K562 (cell line): ENCODE measurements around the gene COG4. TPM values are rescaled to one million over a fixed set of nuclear protein-coding genes. Genes with fewer than 3 reads are reported as not detected.
A peak's percentile ranks its signal among the peaks of the same experiment; 100 is the strongest.

ENCODE experiments used
- BRD9 ChIP-seq: fragments of 450-650 bp; IDR thresholded peaks from 2 replicates; pipeline ENCODE4 v1.6.1; 2018; ENCODE audit warnings: low read depth; ENCODE audit not compliant: partially characterized antibody
- FOXM1 ChIP-seq, 2 experiments: fragments of 450-650 bp in 1 of 2; sonication (generic) in 1 of 2; formaldehyde crosslinking in 1 of 2; IDR thresholded peaks; 2 replicates each; pipeline versions ENCODE4 v1.6.1 to v1.9.0; 2017 to 2022; ENCODE audit warnings: low read depth in 2 of 2, mild to moderate bottlenecking in 2 of 2, missing genetic modification reagents in 1 of 2, moderate library complexity in 1 of 2
- HNRNPLL ChIP-seq: fragments of 200-400 bp; formaldehyde crosslinking; IDR thresholded peaks from 2 replicates; pipeline ENCODE4 v1.6.1; 2017; ENCODE audit warnings: low read length, low read depth, mild to moderate bottlenecking; ENCODE audit not compliant: poor library complexity, severe bottlenecking
- KAT2B ChIP-seq: IDR thresholded peaks from one replicate; pipeline ENCODE4 v1.6.1; 2012; ENCODE audit warnings: low read depth, mild to moderate bottlenecking, control low read depth, inconsistent platforms, low read length, moderate library complexity
- NCOA6 ChIP-seq: fragments of 450-650 bp; IDR thresholded peaks from 2 replicates; pipeline ENCODE4 v1.6.1; 2017; ENCODE audit warnings: mild to moderate bottlenecking
- NONO ChIP-seq, 2 experiments: fragments of 200-400 bp in 1 of 2; fragments of 450-650 bp in 1 of 2; formaldehyde crosslinking in 1 of 2; IDR thresholded peaks; 2 replicates each; pipeline ENCODE4 v1.6.1; 2017; ENCODE audit warnings: low read depth in 2 of 2, mild to moderate bottlenecking in 2 of 2, moderate library complexity in 2 of 2, low read length in 1 of 2
- PPARD ChIP-seq: fragments of 250-450 bp; sonication (Bioruptor Pico); IDR thresholded peaks from 2 replicates; pipeline ENCODE4 v1.8.0; 2022; ENCODE audit warnings: inconsistent platforms, mild to moderate bottlenecking, moderate library complexity
- RAD51 ChIP-seq: fragments of 450-650 bp; IDR thresholded peaks from 2 replicates; pipeline ENCODE4 v1.7.1; 2016; ENCODE audit warnings: low read depth, mild to moderate bottlenecking, borderline replicate concordance
- TCFL5 ChIP-seq: fragments of 250-450 bp; sonication (Bioruptor Pico); conservative IDR thresholded peaks from 2 replicates; pipeline ENCODE4 v1.6.1; 2021; ENCODE audit warnings: mild to moderate bottlenecking, moderate library complexity, matching md5 sums
- TSC22D4 ChIP-seq: fragments of 450-650 bp; IDR thresholded peaks from 2 replicates; pipeline ENCODE4 v1.6.1; 2016; ENCODE audit warnings: missing genetic modification characterization, missing biosample characterization, control low read depth
- XRCC5 ChIP-seq: fragments of 200-400 bp; formaldehyde crosslinking; IDR thresholded peaks from 2 replicates; pipeline ENCODE4 v1.6.1; 2017; ENCODE audit warnings: low read depth, mild to moderate bottlenecking, low read length
- ZNF253 ChIP-seq: fragments of 250-450 bp; sonication (Bioruptor Pico); conservative IDR thresholded peaks from 2 replicates; pipeline ENCODE4 v1.6.1; 2021; ENCODE audit warnings: mild to moderate bottlenecking
- polyA plus RNA-seq, 8 experiments: library from polyadenylated mRNA; depleted of rRNA in 4 of 8; stranded (reverse) in 5 of 8; unstranded in 3 of 8; fragments of >200 nt; fragmentation: Nextera tagmentation in 2 of 8; fragmentation: Illumina TruSeq in 1 of 8; extraction: Ambion mirVana in 2 of 8; extraction: Trizol in 1 of 8; gene quantifications; 2 replicates each; pipeline versions ENCODE4 v1.2.1 to v1.2.3, GENCODE V29; 2011 to 2014; ENCODE audit warnings: inconsistent platforms in 1 of 8, missing spikeins in 1 of 8
- total RNA-seq, 7 experiments: library from RNA; depleted of rRNA in 6 of 7; stranded (reverse); fragments of >200 nt in 6 of 7; fragmentation: Illumina TruSeq in 2 of 7; extraction: Trizol in 2 of 7; gene quantifications; 2 replicates each; pipeline versions ENCODE4 v1.2.1 to v1.2.3, GENCODE V29; 2011 to 2021; ENCODE audit warnings: low replicate concordance in 1 of 7
- TF ChIP-seq, protein P1 (sequence below): fragments of 250-450 bp; sonication (Bioruptor Pico); IDR thresholded peaks from 2 replicates; pipeline ENCODE4 v1.5.0; 2020; ENCODE audit warnings: mild to moderate bottlenecking, borderline replicate concordance
- TF ChIP-seq, protein P2 (sequence below): fragments of 450-650 bp; formaldehyde crosslinking; IDR thresholded peaks from 2 replicates; pipeline ENCODE4 v1.4.0; 2020; ENCODE audit warnings: mild to moderate bottlenecking, moderate library complexity
- TF ChIP-seq, protein P3 (sequence below), 3 experiments: IDR thresholded peaks in 2 of 3; conservative IDR thresholded peaks in 1 of 3; 2 replicates each; pipeline ENCODE4 v1.5.1; 2011 to 2012; ENCODE audit warnings: low read length in 3 of 3, mild to moderate bottlenecking in 3 of 3, control low read depth in 2 of 3, improper control_type of control experiment in 1 of 3, inconsistent platforms in 1 of 3, low read depth in 1 of 3, mixed read lengths in 1 of 3, moderate library complexity in 1 of 3; ENCODE audit not compliant: insufficient read depth in 2 of 3
- TF ChIP-seq, protein P4 (sequence below): fragments of 250-450 bp; sonication (Bioruptor Pico); IDR thresholded peaks from 2 replicates; pipeline ENCODE4 v1.4.0; 2020; ENCODE audit warnings: mild to moderate bottlenecking
- TF ChIP-seq, protein P5 (sequence below): IDR thresholded peaks from 3 replicates; pipeline ENCODE4 v1.6.1; 2011; ENCODE audit warnings: borderline replicate concordance, mild to moderate bottlenecking; ENCODE audit not compliant: insufficient read length, insufficient read depth

COG4 gene
- total and polyA plus RNA-seq, 9 of the 15 experiments (the other 6 are each of a cell fraction or from before 2014, with no cell fraction given) = 13.7 to 73.9 (median 44.2) TPM

DNA sequence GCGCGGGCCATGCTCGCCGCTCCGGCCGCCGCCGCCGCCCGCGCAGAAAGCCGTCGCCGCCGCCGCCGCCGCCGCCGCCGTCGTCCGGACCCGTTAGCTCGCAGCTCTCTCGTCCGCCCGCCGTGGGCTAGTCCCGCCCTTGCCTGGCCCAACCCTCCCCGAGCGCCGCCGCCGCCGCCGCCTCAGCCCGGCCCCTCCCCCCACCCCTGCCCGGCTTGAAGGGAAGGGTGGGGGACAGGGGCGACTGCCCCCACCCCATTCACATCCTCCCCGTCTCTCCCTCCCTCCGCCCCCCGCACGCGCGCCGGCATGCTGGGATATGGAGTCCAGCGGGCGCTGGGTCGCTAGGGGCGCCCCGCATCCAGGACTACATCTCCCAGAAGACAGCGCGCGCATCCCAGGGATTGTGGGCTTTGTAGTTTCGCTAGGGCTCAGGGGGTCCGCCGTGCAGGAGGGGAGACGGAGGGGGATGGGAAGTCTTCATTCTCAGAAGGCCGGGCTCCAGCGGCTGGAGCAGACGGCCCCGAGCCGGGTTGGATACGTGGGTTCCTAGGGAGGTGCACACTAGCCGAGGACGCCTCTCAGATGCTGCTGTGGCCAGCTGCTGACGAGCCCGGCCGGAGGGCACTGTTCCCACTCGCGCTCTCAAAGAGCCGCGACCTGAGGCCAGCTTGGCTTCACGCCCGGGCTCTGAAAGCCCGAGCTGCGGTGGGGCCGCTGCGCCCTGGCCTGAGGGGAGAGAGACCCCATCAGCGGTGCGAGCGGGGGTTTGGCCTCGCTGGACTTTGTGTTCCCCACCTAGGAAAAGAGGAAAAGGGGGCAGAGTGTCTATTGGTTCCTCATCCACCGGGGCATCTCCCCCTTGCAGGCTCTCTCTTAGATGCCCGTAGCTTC is 84.1 kb downstream of the COG4 start, which contains the start of gene ST3GAL2 (continued):
- TF ChIP-seq, protein P1, sequence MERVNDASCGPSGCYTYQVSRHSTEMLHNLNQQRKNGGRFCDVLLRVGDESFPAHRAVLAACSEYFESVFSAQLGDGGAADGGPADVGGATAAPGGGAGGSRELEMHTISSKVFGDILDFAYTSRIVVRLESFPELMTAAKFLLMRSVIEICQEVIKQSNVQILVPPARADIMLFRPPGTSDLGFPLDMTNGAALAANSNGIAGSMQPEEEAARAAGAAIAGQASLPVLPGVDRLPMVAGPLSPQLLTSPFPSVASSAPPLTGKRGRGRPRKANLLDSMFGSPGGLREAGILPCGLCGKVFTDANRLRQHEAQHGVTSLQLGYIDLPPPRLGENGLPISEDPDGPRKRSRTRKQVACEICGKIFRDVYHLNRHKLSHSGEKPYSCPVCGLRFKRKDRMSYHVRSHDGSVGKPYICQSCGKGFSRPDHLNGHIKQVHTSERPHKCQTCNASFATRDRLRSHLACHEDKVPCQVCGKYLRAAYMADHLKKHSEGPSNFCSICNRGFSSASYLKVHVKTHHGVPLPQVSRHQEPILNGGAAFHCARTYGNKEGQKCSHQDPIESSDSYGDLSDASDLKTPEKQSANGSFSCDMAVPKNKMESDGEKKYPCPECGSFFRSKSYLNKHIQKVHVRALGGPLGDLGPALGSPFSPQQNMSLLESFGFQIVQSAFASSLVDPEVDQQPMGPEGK (CRISPR knock-in tag) = peak; percentile 50; the same call in 1 of the 2 replicates
- TF ChIP-seq, protein P2, sequence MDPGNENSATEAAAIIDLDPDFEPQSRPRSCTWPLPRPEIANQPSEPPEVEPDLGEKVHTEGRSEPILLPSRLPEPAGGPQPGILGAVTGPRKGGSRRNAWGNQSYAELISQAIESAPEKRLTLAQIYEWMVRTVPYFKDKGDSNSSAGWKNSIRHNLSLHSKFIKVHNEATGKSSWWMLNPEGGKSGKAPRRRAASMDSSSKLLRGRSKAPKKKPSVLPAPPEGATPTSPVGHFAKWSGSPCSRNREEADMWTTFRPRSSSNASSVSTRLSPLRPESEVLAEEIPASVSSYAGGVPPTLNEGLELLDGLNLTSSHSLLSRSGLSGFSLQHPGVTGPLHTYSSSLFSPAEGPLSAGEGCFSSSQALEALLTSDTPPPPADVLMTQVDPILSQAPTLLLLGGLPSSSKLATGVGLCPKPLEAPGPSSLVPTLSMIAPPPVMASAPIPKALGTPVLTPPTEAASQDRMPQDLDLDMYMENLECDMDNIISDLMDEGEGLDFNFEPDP (CRISPR knock-in tag) = no peak
- TF ChIP-seq TSC22D4 = no peak
- TF ChIP-seq HNRNPLL = no peak
- TF ChIP-seq, protein P3, sequence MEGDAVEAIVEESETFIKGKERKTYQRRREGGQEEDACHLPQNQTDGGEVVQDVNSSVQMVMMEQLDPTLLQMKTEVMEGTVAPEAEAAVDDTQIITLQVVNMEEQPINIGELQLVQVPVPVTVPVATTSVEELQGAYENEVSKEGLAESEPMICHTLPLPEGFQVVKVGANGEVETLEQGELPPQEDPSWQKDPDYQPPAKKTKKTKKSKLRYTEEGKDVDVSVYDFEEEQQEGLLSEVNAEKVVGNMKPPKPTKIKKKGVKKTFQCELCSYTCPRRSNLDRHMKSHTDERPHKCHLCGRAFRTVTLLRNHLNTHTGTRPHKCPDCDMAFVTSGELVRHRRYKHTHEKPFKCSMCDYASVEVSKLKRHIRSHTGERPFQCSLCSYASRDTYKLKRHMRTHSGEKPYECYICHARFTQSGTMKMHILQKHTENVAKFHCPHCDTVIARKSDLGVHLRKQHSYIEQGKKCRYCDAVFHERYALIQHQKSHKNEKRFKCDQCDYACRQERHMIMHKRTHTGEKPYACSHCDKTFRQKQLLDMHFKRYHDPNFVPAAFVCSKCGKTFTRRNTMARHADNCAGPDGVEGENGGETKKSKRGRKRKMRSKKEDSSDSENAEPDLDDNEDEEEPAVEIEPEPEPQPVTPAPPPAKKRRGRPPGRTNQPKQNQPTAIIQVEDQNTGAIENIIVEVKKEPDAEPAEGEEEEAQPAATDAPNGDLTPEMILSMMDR (IDR thresholded peaks at IDR 0.05 in 2 of 3, conservative IDR thresholded peaks at IDR 0.05 in 1 of 3; ENCODE audit: insufficient read depth in 2 of 3, low read depth in 1 of 3, low read length in 3 of 3) = peak in 2 of 3 experiments; percentile 10 to 21; a peak in 2 of 6 replicates
- TF ChIP-seq, protein P4, sequence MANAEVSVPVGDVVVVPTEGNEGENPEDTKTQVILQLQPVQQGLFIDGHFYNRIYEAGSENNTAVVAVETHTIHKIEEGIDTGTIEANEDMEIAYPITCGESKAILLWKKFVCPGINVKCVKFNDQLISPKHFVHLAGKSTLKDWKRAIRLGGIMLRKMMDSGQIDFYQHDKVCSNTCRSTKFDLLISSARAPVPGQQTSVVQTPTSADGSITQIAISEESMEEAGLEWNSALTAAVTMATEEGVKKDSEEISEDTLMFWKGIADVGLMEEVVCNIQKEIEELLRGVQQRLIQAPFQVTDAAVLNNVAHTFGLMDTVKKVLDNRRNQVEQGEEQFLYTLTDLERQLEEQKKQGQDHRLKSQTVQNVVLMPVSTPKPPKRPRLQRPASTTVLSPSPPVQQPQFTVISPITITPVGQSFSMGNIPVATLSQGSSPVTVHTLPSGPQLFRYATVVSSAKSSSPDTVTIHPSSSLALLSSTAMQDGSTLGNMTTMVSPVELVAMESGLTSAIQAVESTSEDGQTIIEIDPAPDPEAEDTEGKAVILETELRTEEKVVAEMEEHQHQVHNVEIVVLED (CRISPR knock-in tag) = peak; percentile 85
- TF ChIP-seq XRCC5 = no peak; the same call in 1 of the 2 replicates
- TF ChIP-seq PPARD (CRISPR knock-in tag) = no peak
- TF ChIP-seq NCOA6 = no peak
- TF ChIP-seq, protein P5, sequence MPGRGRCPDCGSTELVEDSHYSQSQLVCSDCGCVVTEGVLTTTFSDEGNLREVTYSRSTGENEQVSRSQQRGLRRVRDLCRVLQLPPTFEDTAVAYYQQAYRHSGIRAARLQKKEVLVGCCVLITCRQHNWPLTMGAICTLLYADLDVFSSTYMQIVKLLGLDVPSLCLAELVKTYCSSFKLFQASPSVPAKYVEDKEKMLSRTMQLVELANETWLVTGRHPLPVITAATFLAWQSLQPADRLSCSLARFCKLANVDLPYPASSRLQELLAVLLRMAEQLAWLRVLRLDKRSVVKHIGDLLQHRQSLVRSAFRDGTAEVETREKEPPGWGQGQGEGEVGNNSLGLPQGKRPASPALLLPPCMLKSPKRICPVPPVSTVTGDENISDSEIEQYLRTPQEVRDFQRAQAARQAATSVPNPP = no peak
- no peak for TF ChIP-seq BRD9
- TF ChIP-seq FOXM1 (IDR thresholded peaks at IDR 0.05; ENCODE audit: low read depth) = peak; percentile 77
- no peak for TF ChIP-seq FOXM1 (CRISPR knock-in tag; IDR thresholded peaks at IDR 0.05; ENCODE audit: low read depth)
- TF ChIP-seq ZNF253 (CRISPR knock-in tag) = no peak
- no peak for TF ChIP-seq KAT2B
- no peak for TF ChIP-seq NONO (IDR thresholded peaks at IDR 0.05; ENCODE audit: low read depth in 2 of 2, low read length in 1 of 2)
- TF ChIP-seq TCFL5 (CRISPR knock-in tag) = 0 out of 2 replicates have a peak, but pooled peaks have one; percentile 50
- TF ChIP-seq RAD51 = no peak
